GM13977 (cell line): Measurements from ENCODE around the gene NUP62.
"Not testable (repeated sequence)": the region's sequence is repeated elsewhere in the genome, so short reads cannot be mapped to it uniquely, and the experiment has no call there.

Experiments used
- DNase-seq: peaks from one replicate; pipeline ENCODE4 v3.0.0; 2012; ENCODE audit warnings: low spot score
- in situ Hi-C: fragments of 300-500 bp; cut with MboI; formaldehyde crosslinking; loops from one replicate; pipeline ENCODE4 v1.12.0; 2022; ENCODE audit warnings: low sequenced_read_pairs, low pct_unique_long_range_greater_than_20kb, mixed read lengths, inconsistent platforms; ENCODE audit not compliant: unreplicated experiment
- TF ChIP-seq, protein P1 (sequence below): IDR thresholded peaks from 2 replicates; pipeline ENCODE4 v1.5.1; 2012; ENCODE audit warnings: mild to moderate bottlenecking, control low read depth; ENCODE audit not compliant: insufficient read depth; ENCODE audit errors: extremely low read depth, missing control alignments

The NUP62 gene

DNA sequence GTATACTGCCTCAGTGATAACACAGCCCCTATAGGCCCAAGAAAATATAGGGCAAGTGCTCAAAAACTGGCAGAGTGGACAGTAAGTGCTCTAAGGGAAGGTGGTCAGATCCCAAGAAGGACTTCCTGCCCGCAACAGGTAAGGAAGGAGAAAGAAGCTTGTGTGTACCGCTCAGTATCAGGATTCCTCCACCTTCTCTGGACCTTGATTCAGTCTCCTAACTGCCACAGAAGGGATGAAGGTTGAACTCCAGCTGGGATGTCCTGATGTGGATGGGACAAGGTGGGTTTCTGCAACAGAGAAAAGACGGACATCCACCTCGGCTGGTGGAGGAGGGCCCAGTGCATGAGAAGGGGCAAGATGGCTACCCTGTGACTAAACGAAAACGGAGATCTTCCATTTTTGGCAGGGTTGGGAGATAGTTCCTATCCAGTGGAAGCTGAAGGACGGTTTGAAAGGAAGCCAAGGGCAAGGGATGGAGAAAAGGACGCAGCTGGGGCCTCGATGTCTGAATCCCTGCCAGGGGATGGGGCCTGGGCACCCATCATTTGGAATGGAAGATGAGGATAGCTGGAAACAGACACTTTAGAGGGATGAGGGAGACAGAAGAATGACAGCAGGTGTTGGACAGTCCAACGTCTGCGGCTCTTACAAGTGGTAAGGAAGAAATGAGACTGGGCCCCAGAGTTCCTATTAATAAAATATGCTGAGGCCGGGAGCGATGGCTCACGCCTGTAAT lies 1.6 kb downstream of the NUP62 start:
- TF ChIP-seq, protein P1, sequence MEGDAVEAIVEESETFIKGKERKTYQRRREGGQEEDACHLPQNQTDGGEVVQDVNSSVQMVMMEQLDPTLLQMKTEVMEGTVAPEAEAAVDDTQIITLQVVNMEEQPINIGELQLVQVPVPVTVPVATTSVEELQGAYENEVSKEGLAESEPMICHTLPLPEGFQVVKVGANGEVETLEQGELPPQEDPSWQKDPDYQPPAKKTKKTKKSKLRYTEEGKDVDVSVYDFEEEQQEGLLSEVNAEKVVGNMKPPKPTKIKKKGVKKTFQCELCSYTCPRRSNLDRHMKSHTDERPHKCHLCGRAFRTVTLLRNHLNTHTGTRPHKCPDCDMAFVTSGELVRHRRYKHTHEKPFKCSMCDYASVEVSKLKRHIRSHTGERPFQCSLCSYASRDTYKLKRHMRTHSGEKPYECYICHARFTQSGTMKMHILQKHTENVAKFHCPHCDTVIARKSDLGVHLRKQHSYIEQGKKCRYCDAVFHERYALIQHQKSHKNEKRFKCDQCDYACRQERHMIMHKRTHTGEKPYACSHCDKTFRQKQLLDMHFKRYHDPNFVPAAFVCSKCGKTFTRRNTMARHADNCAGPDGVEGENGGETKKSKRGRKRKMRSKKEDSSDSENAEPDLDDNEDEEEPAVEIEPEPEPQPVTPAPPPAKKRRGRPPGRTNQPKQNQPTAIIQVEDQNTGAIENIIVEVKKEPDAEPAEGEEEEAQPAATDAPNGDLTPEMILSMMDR = no peak
- in situ Hi-C loops = loop anchor here (25.0 kb wide), 1 partner anchor 210 kb away; no protein-coding TSS in a partner anchor
- no peak for DNase-seq

DNA sequence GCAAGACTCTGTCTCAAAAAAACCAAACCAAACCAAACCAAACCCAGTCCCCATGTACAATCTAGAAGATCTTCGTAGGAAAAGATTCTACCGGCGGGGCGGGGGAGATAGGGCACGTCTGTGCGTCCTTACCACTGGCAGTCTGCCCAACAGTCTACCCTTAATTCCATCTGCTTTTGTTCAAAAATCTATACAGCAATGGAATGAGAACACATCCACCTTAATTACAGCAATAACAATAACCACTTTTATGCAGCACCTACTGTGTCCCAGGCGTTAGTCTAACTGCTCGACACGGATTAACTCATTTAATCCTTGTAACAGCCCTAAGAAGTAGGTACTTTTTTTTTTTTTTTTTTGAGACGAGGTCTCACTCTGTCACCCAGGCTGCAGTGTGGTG lies 2.8 kb downstream of the NUP62 start:
- no peak for DNase-seq
- in situ Hi-C loops = loop anchor here (25.0 kb wide), 1 partner anchor 211 kb away; no protein-coding TSS in a partner anchor
- TF ChIP-seq, protein P1 = no peak

DNA sequence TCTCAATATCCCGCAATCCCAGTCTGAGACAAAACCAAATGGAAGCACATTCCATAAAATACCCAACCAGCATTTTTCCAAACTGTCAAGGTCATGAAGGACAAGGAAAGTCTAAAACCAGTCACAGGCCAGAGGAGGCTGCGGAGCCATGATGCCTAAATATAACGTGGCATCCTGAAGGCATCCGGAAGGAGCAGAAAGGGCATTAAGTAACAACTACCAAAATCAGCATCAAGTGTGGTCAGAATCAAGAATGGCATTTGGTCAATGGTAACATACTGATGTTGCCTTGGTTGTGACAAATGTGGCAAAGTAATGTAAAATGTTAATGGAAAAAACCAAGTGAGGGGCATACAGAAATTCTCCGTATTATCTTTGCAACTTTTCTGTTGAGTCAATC lies 3.8 kb downstream of the NUP62 start:
- TF ChIP-seq, protein P1 = no peak
- in situ Hi-C loops = loop anchor here (25.0 kb wide), 1 partner anchor 212 kb away; no protein-coding TSS in a partner anchor

GRCh38 chr19:49924881-49925210 lies 4.5 kb downstream of the NUP62 start:
- in situ Hi-C loops = loop anchor here (25.0 kb wide), 1 partner anchor 212 kb away; no protein-coding TSS in a partner anchor
- DNase-seq = not testable (repeated sequence)

More for the DNA sequence above, 3.8 kb downstream of the NUP62 start:
- no peak for DNase-seq

GRCh38 chr19:49924004-49924880 lies 5.1 kb downstream of the NUP62 start:
- in situ Hi-C loops = no loop called here
- DNase-seq = no peak
- TF ChIP-seq, protein P1 = no peak

- in situ Hi-C loops = no loop called here
- TF ChIP-seq, protein P1 = no peak
- DNase-seq = no peak
These were observed 6.0 kb downstream of the NUP62 start for GRCh38 chr19:49923055-49924003.
